Activated CD4-positive, alpha-beta T cell treated with anti-CD3 and anti-CD28 coated beads for 48 hours (primary cell): ENCODE results near the gene HMMR.
"Not testable (repeated sequence)": the region's sequence is repeated elsewhere in the genome, so short reads cannot be mapped to it uniquely, and the experiment has no call there.

Experiments used
- DNase-seq: peaks from one replicate; pipeline ENCODE4 v3.0.0-alpha.2; 2020

Gene HMMR

GRCh38 chr5:163460562-163461171 lies at the start of gene HMMR:
Gene HMMR, plus strand, starts transcription at chr5:163460632. Its CDS starts 61 bp downstream, at chr5:163460693.
- DNase-seq = no peak

DNA sequence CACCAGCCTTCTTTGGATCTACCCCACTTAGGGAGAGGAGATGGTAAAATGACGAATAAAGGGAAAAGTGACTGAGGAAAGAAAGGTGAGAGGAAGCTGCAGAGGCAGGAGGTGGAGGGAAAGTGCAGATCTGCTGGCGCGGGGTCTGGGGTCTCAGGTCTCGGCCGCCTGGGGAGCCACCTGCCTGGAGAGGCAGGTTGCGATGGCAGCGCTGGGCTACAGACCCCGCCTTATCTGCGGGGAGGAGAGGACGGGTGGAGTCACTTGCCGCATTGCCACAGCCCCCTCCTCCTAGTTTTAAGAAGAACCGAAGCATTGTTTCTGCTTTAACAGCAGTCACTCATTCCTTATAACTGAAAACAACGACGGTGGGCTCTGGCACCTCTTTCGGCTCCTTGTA lies 44.8 kb upstream of the HMMR start:
- not testable (repeated sequence) for DNase-seq

GRCh38 chr5:163424836-163425235 lies 35.6 kb upstream of the HMMR start:
- DNase-seq = no peak

- not testable (repeated sequence) for DNase-seq
Measured at GRCh38 chr5:163426128-163426527, 34.3 kb upstream of the HMMR start.

- no peak for DNase-seq
Measured at GRCh38 chr5:163432544-163432943, 27.9 kb upstream of the HMMR start.

- no peak for DNase-seq
Measured at GRCh38 chr5:163433271-163433670, 27.2 kb upstream of the HMMR start.

GRCh38 chr5:163434401-163434866 lies 26.0 kb upstream of the HMMR start:
- peak; percentile 36 for DNase-seq

DNA sequence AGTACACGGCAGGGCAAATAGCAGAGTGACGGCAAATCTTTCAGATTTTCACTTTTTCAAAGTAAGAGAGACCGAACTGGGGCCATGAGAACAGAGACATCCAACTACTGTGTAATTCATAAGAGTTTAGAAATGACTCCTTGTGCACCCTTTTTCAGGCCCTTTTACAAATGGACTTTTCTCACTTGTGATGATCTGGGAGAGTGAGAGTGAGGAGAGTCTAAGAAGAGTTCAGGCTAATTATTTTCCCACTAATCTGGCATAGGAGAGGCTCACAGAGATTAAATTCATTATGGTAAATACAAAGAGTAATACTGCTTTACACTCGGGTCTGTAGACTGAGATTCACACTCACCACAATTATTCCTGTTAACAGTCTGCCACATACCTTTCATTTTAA lies 23.9 kb upstream of the HMMR start:
- DNase-seq = no peak

- DNase-seq = no peak
Measured at GRCh38 chr5:163437011-163437308, 23.5 kb upstream of the HMMR start.

- DNase-seq = peak; percentile 92
Measured at GRCh38 chr5:163437309-163438182, 22.9 kb upstream of the HMMR start, which contains the start of gene CCNG1. Gene CCNG1, plus strand, starts transcription at chr5:163437595. Its CDS starts 1,662 bp downstream, at chr5:163439257.

- no peak for DNase-seq
Measured at GRCh38 chr5:163439092-163439425, 21.4 kb upstream of the HMMR start.

GRCh38 chr5:163440954-163441353 lies 19.5 kb upstream of the HMMR start:
- no peak for DNase-seq

DNA sequence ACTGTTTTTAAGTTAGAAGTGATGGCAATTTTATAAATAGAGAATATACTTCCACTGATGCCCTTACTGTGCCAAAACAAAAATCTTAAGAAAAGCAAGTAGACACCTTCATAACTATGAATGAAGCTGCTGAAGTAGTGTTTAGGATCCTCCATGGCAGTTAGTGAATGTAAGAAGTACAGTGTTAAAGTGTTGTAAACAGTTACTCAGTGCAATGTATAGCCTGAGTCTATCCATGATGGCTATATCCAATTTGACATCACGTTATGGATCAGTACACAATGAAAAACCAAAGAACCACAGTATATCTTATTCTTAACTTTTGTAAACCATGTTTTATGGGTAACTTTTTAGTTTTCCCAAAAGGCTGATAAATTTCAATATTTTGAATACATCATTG lies 15.9 kb upstream of the HMMR start:
- DNase-seq = no peak

GRCh38 chr5:163445345-163445744 lies 15.1 kb upstream of the HMMR start:
- no peak for DNase-seq

DNA sequence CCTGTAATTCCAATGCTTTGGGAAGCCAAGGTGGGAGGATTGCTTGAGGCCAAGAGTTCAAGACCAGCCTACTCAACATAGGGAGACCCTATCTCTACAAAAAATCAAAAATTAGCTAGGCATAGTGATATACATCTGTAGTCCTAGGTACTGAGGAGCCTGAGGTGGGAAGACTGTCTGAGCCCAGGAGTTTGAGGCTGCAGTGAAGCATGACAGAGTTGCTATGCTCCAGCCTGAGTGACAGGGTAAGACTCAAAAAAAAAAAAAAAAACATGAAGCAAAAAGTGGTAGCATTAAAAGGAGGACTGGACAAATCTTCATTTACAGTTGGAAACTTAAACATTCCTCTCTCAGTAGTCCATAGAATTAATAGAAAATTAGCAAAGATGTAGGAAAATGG lies 13.2 kb upstream of the HMMR start:
- DNase-seq = no peak

GRCh38 chr5:163447875-163448274 lies 12.6 kb upstream of the HMMR start:
- no peak for DNase-seq

DNA sequence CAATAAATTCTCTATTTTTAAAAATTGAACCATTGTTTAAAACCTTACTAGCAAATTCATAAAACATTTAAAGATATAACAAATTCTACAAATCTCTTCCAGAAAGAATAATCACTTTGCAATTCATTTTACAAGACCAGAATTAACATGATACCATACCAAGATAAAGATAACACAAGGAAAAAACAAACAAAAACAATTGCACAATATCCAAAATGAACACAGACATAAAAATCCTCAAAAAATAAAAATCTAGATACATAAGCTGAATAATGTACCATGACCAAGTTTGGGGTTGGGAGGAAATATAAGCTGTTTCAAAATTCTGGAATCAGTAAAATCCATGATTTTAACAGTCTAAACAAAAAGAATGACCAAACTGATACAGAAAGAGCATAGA lies 11.9 kb upstream of the HMMR start:
- DNase-seq = no peak

DNA sequence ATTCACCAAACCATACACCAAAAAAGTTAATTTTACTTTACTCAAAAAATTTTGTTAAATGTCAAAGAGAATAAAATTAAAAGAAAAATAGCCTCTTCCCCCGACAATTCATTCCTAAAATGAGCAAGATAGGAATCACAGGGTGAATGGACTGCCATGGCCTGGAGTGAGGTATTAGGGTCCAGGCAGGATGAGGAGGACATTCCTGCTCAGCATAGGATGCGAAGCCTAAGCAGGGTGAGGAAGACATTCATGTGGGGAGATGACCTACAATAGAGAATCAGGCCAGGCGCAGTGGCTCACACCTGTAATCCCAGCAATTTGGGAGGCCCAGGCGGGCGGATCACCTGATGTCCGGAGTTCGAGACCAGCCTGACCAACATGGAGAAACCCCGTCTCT lies 8.9 kb upstream of the HMMR start:
- DNase-seq = no peak

DNA sequence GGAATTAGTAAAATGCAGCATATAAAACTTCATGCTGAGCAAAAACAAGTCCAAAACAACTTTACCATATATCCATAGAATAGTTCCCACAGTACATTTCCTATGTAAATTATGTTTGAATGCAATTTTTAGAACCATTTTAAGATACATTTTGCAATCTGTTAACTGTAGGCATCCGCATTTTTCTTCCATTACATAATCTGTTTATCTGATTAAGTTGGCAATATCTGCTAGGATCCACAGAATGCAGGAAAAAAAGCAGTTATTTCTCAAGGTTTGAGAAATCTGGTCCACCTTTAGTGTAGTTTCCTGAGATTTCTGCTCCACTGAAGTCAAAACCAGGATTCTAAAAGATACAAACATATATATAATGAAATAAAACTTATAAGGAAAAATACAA lies 6.7 kb upstream of the HMMR start:
- DNase-seq = no peak

DNA sequence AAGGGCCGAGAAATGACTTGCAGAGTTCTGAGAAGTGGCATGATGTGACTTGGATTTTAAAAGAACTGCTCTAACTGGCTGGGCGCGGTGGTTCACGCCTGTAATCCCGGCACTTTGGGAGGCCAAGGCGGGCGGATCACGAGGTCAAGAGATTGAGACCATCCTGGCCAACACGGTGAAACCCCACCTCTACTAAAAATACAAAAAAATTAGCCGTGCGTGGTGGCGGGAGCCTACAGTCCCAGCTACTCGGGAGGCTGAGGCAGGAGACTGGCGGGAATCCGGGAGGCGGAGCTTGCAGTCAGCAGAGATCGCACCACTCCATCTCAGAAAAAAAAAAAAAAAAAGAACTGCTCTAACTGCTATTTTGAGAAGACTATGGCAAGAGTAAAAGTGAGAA lies 5.0 kb upstream of the HMMR start:
- not testable (repeated sequence) for DNase-seq

DNA sequence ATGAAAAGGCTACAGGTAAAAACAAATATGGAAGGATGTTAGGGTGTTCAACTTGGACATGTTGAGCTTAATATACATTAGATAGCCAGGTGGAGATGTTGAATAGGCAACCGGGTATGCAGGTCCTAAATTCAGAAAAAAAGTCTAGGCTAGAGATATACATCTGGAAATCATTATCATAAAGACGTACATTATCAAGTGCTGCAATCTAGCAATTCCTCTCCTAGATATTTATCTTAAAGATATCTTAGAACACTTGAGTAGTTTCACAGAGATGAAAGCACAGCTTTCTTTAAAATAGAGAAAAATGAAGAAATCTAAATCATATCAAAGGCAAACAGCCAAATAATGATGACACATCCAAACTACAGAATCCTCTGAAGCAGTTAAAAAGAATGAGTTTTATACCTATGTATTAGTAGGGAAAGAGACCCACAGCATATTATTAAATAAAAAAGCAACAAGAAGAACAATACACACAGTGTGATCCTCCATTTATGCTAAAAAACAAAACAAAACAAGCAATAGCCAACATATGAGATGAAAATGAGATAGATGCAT lies 4.3 kb upstream of the HMMR start:
- DNase-seq = no peak

- no peak for DNase-seq
Measured at GRCh38 chr5:163456840-163457239, 3.6 kb upstream of the HMMR start.

GRCh38 chr5:163458778-163459385 lies 1.6 kb upstream of the HMMR start:
- no peak for DNase-seq

DNA sequence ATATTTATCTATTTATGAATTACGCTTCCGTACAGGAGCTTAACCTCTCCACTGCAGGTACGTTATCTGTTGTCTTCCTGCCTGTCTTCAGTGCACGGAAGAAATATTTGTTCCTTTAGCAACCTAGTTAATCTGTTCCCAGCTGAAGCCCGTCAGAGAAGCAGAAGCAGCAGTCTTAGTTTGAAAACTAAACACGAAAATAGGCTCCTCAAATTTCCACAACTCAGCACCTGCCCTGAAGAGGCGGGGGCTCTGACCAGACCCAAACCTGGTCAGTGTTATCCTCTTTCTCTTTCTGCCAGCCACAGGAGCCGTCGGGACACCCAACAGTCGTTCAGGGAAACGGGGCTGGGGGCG lies 992 bp upstream of the HMMR start:
- no peak for DNase-seq
